ENCODE results near the gene WASHC3. TPM values are rescaled to one million over a fixed set of nuclear protein-coding genes. Genes with fewer than 3 reads are reported as not detected.

The WASHC3 gene
- total and polyA plus RNA-seq, 10 of the 15 experiments (the other 5 are each of a cell fraction or from before 2014, with no cell fraction given), result 18.8 to 106 (median 64.3) TPM

DNA sequence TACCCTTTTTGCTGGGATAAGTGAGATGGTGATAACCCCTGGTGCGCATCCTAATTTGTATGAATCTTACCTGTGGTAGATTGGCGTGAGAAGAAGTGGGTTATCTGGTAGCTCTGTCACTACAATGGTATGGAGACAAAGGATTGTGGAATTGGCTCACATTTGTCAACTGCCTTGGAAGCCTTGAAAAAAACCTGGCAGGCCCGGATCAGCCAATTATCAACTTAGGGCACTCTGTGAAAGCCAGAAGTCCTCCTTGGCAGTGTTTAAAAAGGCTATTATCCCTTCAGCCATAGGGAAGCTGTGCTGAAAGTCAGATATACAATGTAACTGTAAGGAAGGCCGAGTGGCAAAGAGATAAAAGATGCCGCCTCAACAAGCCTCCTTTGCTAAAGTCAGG, 56.5 kb downstream of the WASHC3 start:
- intact Hi-C loops (cut with micrococcal nuclease; ENCODE audit: unreplicated experiment) (no loop called here), in situ Hi-C loops (cut with MboI) (no loop called here)
- WGBS (ENCODE audit: insufficient coverage, insufficient replicate concordance, low lambda C conversion rate, missing lambda C conversion rate), result 81% methylated on average over 5 of the region's 5 CpGs
- no peaks in the 10 kb centered on the region for H3K27me3 ChIP-seq (replicated peaks in 1 of 2; ENCODE audit: control insufficient read depth in 2 of 2, insufficient read depth in 2 of 2, low read length in 1 of 2)
- no peaks in the 10 kb centered on the region for H4K20me1 ChIP-seq (ENCODE audit: control insufficient read depth, insufficient read depth)
- no TSS peak for BruUV-seq (replicated peaks)
- no peak overlapping the region for H3K4me2 ChIP-seq (ENCODE audit: control insufficient read depth, insufficient read depth)
- H3K27ac ChIP-seq (ENCODE audit: control insufficient read depth, insufficient read depth), result no peak overlapping the region
- peaks cover 10% of the 10 kb centered on the region for H3K4me1 ChIP-seq (ENCODE audit: control insufficient read depth, insufficient read depth, low read length)
- DNase-seq (ENCODE audit: low read depth, low spot score) (no peak), FAIRE-seq (no peak), ATAC-seq (no peak)
- H3K9ac ChIP-seq (ENCODE audit: control insufficient read depth, insufficient read depth, low read length), result no peak overlapping the region
- H3K36me3 ChIP-seq (ENCODE audit: control insufficient read depth in 2 of 2, insufficient read depth in 2 of 2, low read length in 1 of 2), result peaks cover 0 to 2% of the 10 kb centered on the region in 2 experiments; a peak in 1 of 4 replicates
- peaks cover 20% of the 10 kb centered on the region for H3K79me2 ChIP-seq (ENCODE audit: control insufficient read depth, insufficient read depth, low read length)
- H2AFZ ChIP-seq (ENCODE audit: control insufficient read depth, low read depth, low read length), result no peak overlapping the region
- no peak overlapping the region for H3K4me3 ChIP-seq
- ChIA-PET POLR2A (no interaction called here), SMC1A (ENCODE audit: uncharacterized antibody, unreplicated experiment) (interaction anchor here (1.2 kb wide), 1 partner anchor 19 kb away, joined by 3 read pairs; no protein-coding TSS in a partner anchor), RAD21 (ENCODE audit: unreplicated experiment) (no interaction called here), CTCF (no interaction called here)
- H3K9me3 ChIP-seq (replicated peaks; ENCODE audit: control insufficient read depth, insufficient read depth, low read length), result no peaks in the 10 kb centered on the region
- TF ChIP-seq, protein P1, sequence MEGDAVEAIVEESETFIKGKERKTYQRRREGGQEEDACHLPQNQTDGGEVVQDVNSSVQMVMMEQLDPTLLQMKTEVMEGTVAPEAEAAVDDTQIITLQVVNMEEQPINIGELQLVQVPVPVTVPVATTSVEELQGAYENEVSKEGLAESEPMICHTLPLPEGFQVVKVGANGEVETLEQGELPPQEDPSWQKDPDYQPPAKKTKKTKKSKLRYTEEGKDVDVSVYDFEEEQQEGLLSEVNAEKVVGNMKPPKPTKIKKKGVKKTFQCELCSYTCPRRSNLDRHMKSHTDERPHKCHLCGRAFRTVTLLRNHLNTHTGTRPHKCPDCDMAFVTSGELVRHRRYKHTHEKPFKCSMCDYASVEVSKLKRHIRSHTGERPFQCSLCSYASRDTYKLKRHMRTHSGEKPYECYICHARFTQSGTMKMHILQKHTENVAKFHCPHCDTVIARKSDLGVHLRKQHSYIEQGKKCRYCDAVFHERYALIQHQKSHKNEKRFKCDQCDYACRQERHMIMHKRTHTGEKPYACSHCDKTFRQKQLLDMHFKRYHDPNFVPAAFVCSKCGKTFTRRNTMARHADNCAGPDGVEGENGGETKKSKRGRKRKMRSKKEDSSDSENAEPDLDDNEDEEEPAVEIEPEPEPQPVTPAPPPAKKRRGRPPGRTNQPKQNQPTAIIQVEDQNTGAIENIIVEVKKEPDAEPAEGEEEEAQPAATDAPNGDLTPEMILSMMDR (IDR thresholded peaks at IDR 0.05 in 2 of 3, conservative IDR thresholded peaks at IDR 0.05 in 1 of 3; ENCODE audit: control insufficient read depth in 2 of 3, extremely low read depth in 1 of 3, insufficient read depth in 1 of 3, low read depth in 3 of 3, low read length in 3 of 3), result no peak
- TF ChIP-seq ZNF384 (IDR thresholded peaks at IDR 0.05; ENCODE audit: borderline replicate concordance, low read depth, low read length) (no peak), SREBF2 (IDR thresholded peaks at IDR 0.05; ENCODE audit: low read length) (no peak), CREM (IDR thresholded peaks at IDR 0.05; ENCODE audit: low read depth) (no peak), IKZF2 (IDR thresholded peaks at IDR 0.05) (no peak), BHLHE40 (IDR thresholded peaks at IDR 0.05; ENCODE audit: borderline replicate concordance in 1 of 2, low read depth in 2 of 2, low read length in 1 of 2) (no peak), HDAC6 (IDR thresholded peaks at IDR 0.05; ENCODE audit: unreplicated experiment) (no peak), CBX3 (IDR thresholded peaks at IDR 0.05; ENCODE audit: borderline replicate concordance, low read depth) (no peak), RAD21 (IDR thresholded peaks at IDR 0.05; ENCODE audit: insufficient read depth, low read depth, low read length) (no peak), DPF2 (IDR thresholded peaks at IDR 0.05) (no peak), POLR2AphosphoS5 (IDR thresholded peaks at IDR 0.05; ENCODE audit: low read length) (no peak), ATF7 (IDR thresholded peaks at IDR 0.05; ENCODE audit: low read depth) (no peak), SUPT20H (IDR thresholded peaks at IDR 0.05; ENCODE audit: borderline replicate concordance, control insufficient read depth, low read depth, low read length) (no peak), LARP7 (IDR thresholded peaks at IDR 0.05) (no peak)
- TF ChIP-seq, protein P2, sequence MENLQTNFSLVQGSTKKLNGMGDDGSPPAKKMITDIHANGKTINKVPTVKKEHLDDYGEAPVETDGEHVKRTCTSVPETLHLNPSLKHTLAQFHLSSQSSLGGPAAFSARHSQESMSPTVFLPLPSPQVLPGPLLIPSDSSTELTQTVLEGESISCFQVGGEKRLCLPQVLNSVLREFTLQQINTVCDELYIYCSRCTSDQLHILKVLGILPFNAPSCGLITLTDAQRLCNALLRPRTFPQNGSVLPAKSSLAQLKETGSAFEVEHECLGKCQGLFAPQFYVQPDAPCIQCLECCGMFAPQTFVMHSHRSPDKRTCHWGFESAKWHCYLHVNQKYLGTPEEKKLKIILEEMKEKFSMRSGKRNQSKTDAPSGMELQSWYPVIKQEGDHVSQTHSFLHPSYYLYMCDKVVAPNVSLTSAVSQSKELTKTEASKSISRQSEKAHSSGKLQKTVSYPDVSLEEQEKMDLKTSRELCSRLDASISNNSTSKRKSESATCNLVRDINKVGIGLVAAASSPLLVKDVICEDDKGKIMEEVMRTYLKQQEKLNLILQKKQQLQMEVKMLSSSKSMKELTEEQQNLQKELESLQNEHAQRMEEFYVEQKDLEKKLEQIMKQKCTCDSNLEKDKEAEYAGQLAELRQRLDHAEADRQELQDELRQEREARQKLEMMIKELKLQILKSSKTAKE (IDR thresholded peaks at IDR 0.05; ENCODE audit: low read depth, poor library complexity, severe bottlenecking), result no peak
- TF ChIP-seq, protein P3, sequence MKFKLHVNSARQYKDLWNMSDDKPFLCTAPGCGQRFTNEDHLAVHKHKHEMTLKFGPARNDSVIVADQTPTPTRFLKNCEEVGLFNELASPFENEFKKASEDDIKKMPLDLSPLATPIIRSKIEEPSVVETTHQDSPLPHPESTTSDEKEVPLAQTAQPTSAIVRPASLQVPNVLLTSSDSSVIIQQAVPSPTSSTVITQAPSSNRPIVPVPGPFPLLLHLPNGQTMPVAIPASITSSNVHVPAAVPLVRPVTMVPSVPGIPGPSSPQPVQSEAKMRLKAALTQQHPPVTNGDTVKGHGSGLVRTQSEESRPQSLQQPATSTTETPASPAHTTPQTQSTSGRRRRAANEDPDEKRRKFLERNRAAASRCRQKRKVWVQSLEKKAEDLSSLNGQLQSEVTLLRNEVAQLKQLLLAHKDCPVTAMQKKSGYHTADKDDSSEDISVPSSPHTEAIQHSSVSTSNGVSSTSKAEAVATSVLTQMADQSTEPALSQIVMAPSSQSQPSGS (IDR thresholded peaks at IDR 0.05; ENCODE audit: low read length), result no peak
- TF ChIP-seq, protein P4, sequence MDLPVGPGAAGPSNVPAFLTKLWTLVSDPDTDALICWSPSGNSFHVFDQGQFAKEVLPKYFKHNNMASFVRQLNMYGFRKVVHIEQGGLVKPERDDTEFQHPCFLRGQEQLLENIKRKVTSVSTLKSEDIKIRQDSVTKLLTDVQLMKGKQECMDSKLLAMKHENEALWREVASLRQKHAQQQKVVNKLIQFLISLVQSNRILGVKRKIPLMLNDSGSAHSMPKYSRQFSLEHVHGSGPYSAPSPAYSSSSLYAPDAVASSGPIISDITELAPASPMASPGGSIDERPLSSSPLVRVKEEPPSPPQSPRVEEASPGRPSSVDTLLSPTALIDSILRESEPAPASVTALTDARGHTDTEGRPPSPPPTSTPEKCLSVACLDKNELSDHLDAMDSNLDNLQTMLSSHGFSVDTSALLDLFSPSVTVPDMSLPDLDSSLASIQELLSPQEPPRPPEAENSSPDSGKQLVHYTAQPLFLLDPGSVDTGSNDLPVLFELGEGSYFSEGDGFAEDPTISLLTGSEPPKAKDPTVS (IDR thresholded peaks at IDR 0.05; ENCODE audit: low read depth, low read length), result no peak
- TF ChIP-seq, protein P5, sequence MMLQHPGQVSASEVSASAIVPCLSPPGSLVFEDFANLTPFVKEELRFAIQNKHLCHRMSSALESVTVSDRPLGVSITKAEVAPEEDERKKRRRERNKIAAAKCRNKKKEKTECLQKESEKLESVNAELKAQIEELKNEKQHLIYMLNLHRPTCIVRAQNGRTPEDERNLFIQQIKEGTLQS (IDR thresholded peaks at IDR 0.05; ENCODE audit: borderline replicate concordance, extremely low read depth, low read depth, low read length), result no peak
